RWPE1 (cell line): ENCODE data around the gene FAM161A.
"Not testable (repeated sequence)": the region's sequence is repeated elsewhere in the genome, so short reads cannot be mapped to it uniquely, and the experiment has no call there.

Source experiments
- CTCF ChIA-PET: fragments of 350-600 bp; sonication (Branson Sonifier 250); formaldehyde crosslinking; extraction: SDS; loops from one replicate; lab custom pipeline; 2021; lab: Yijun Ruan, JAX
- POLR2A ChIA-PET: fragments of 400-600 bp; formaldehyde crosslinking; extraction: SDS; loops from one replicate; lab custom pipeline; 2020; ENCODE audit warnings: antibody characterized with exemption; ENCODE audit not compliant: low non-redundant PET; lab: Yijun Ruan, JAX
- DNase-seq: peaks from one replicate; pipeline ENCODE4 v3.0.0; 2012; ENCODE audit warnings: low spot score
- H3K27ac ChIP-seq: fragments of 450-650 bp; 2 replicates; pipeline ENCODE4 v1.5.1; 2017
- CTCF ChIP-seq: fragments of 450-650 bp; conservative IDR thresholded peaks from 2 replicates; pipeline ENCODE4 v1.5.1; 2017; ENCODE audit warnings: low read depth, mild to moderate bottlenecking

Gene FAM161A

GRCh38 chr2:61802548-61802947, 51.3 kb downstream of the FAM161A start:
- no peak for TF ChIP-seq CTCF
- no peak overlapping the region for H3K27ac ChIP-seq
- DNase-seq: no peak
- ChIA-PET CTCF (interaction anchor here (0.6 kb wide), 2 partner anchors 12 to 820 kb away, joined by 3 to 5 read pairs; no protein-coding TSS in a partner anchor), POLR2A (no interaction called here)

GRCh38 chr2:61799099-61799498, 54.8 kb downstream of the FAM161A start:
- CTCF ChIA-PET: no interaction called here
- no peak for TF ChIP-seq CTCF
- DNase-seq: no peak
- POLR2A ChIA-PET: no interaction called here
- no peak overlapping the region for H3K27ac ChIP-seq

GRCh38 chr2:61797446-61797845, 56.4 kb downstream of the FAM161A start:
- H3K27ac ChIP-seq, DNase-seq, POLR2A ChIA-PET, CTCF ChIA-PET: not testable (repeated sequence)

- POLR2A ChIA-PET: no interaction called here
Observed at GRCh38 chr2:61795408-61795807, 58.5 kb downstream of the FAM161A start.

GRCh38 chr2:61793389-61793836, 60.4 kb downstream of the FAM161A start:
- TF ChIP-seq CTCF: peak; percentile 36; the same call in 1 of the 2 replicates
- no peak overlapping the region for H3K27ac ChIP-seq
- CTCF ChIA-PET: interaction anchor here (0.6 to 0.7 kb wide), 2 partner anchors 19 to 40 kb away, joined by 3 to 5 read pairs; no protein-coding TSS in a partner anchor
- peak; percentile 47 for DNase-seq
- POLR2A ChIA-PET: interaction anchor here (0.7 kb wide), 1 partner anchor 29 kb away, joined by 5 read pairs; no protein-coding TSS in a partner anchor

More at GRCh38 chr2:61795408-61795807, 58.5 kb downstream of the FAM161A start:
- CTCF ChIA-PET: no interaction called here
- H3K27ac ChIP-seq: no peak overlapping the region
- TF ChIP-seq CTCF: no peak
- DNase-seq: no peak

- H3K27ac ChIP-seq: no peak overlapping the region
- POLR2A ChIA-PET: interaction anchor here (0.7 kb wide), 1 partner anchor 28 kb away, joined by 5 read pairs; no protein-coding TSS in a partner anchor
- CTCF ChIA-PET: interaction anchor here (0.7 kb wide), 1 partner anchor 18 kb away, joined by 5 read pairs; no protein-coding TSS in a partner anchor
- no peak for DNase-seq
- TF ChIP-seq CTCF: no peak
Observed at GRCh38 chr2:61792355-61792890, 61.4 kb downstream of the FAM161A start.

- DNase-seq: no peak
- no peak for TF ChIP-seq CTCF
- H3K27ac ChIP-seq: no peak overlapping the region
- POLR2A ChIA-PET: no interaction called here
- CTCF ChIA-PET: no interaction called here
Observed at GRCh38 chr2:61789807-61790602, 63.9 kb downstream of the FAM161A start.
